Activated CD4-positive, alpha-beta T cell treated with anti-CD3 and anti-CD28 coated beads, Interleukin-2, amount 10 ng/mL, durations not matched to agents 7 days and 5 days (primary cell): ENCODE results near the gene GSE1. TPM values are rescaled to one million over a fixed set of nuclear protein-coding genes. Genes with fewer than 3 reads are reported as not detected.

Experiments used
- CTCF ChIA-PET: fragments of 350-600 bp; sonication (Branson Sonifier 250); formaldehyde crosslinking; loops from one replicate; lab custom pipeline; 2021; ENCODE audit warnings: antibody characterized with exemption; lab: Charles Lee
- POLR2A ChIA-PET: fragments of 350-600 bp; sonication (Branson Sonifier 250); formaldehyde crosslinking; loops from one replicate; lab custom pipeline; 2021; ENCODE audit warnings: antibody characterized with exemption; lab: Charles Lee
- DNase-seq: peaks from one replicate; pipeline ENCODE4 v3.0.0-alpha.2; 2020
- H3K27ac Mint-ChIP-seq: one replicate; pipeline ENCODE4 v1.8.0; 2021; ENCODE audit warnings: mild to moderate bottlenecking, moderate library complexity, mixed read lengths
- H3K27me3 Mint-ChIP-seq: one replicate; pipeline ENCODE4 v1.8.0; 2021; ENCODE audit warnings: mixed read lengths
- H3K36me3 Mint-ChIP-seq: one replicate; pipeline ENCODE4 v1.8.0; 2021; ENCODE audit warnings: low read depth, mixed read lengths
- H3K4me1 Mint-ChIP-seq: one replicate; pipeline ENCODE4 v1.8.0; 2021; ENCODE audit warnings: mixed read lengths
- H3K4me3 Mint-ChIP-seq: one replicate; pipeline ENCODE4 v1.8.0; 2021; ENCODE audit warnings: mild to moderate bottlenecking, moderate library complexity, mixed read lengths
- H3K9me3 Mint-ChIP-seq: one replicate; pipeline ENCODE4 v1.8.0; 2021; ENCODE audit warnings: mixed read lengths
- total RNA-seq, 2 experiments: library from RNA; stranded (reverse); gene quantifications; one replicate each; pipeline ENCODE4 v1.2.3, GENCODE V29; 2021

GSE1 gene
- total RNA-seq, 2 experiments from 2014 or later: 25.7 to 27.3 TPM

- ChIA-PET CTCF (interaction anchor here (0.8 kb wide), 1 partner anchor 37 kb away, joined by 3 read pairs; no protein-coding TSS in a partner anchor), POLR2A (no interaction called here)
- H3K4me3 Mint-ChIP-seq: no peak overlapping the region
- H3K4me1 Mint-ChIP-seq: peaks cover 13% of the 10 kb centered on the region
- H3K9me3 Mint-ChIP-seq: no peaks in the 10 kb centered on the region
- peaks cover 6% of the 10 kb centered on the region for H3K27me3 Mint-ChIP-seq
- DNase-seq: no peak
- no peaks in the 10 kb centered on the region for H3K36me3 Mint-ChIP-seq
- H3K27ac Mint-ChIP-seq: no peak overlapping the region
Observed at GRCh38 chr16:85621698-85622428, 8.7 kb downstream of the GSE1 start.

- no peaks in the 10 kb centered on the region for H3K9me3 Mint-ChIP-seq
- H3K36me3 Mint-ChIP-seq: no peaks in the 10 kb centered on the region
- no peak overlapping the region for H3K27ac Mint-ChIP-seq
- H3K4me3 Mint-ChIP-seq: no peak overlapping the region
- peaks cover 12% of the 10 kb centered on the region for H3K4me1 Mint-ChIP-seq
- no peak for DNase-seq
- CTCF ChIA-PET: interaction anchor here (0.8 to 1.4 kb wide), 3 partner anchors 7 to 36 kb away, joined by 3 to 4 read pairs (median 4); no protein-coding TSS in a partner anchor
- H3K27me3 Mint-ChIP-seq: peaks cover 2% of the 10 kb centered on the region
- POLR2A ChIA-PET: no interaction called here
Observed at GRCh38 chr16:85622683-85623082, 9.6 kb downstream of the GSE1 start.

GRCh38 chr16:85623250-85623649 lies 10.1 kb downstream of the GSE1 start:
- no peak for DNase-seq
- Mint-ChIP-seq H3K27me3 (no peaks in the 10 kb centered on the region), H3K27ac (no peak overlapping the region), H3K4me1 (peaks cover 8% of the 10 kb centered on the region), H3K9me3 (no peaks in the 10 kb centered on the region), H3K36me3 (no peaks in the 10 kb centered on the region), H3K4me3 (no peak overlapping the region)
- CTCF ChIA-PET: interaction anchor here (1.1 to 1.4 kb wide), 3 partner anchors 8 to 202 kb away, joined by 3 to 4 read pairs (median 4); no protein-coding TSS in a partner anchor
- POLR2A ChIA-PET: no interaction called here

GRCh38 chr16:85623997-85624601 lies 11.0 kb downstream of the GSE1 start:
- POLR2A ChIA-PET: no interaction called here
- no peak overlapping the region for H3K4me3 Mint-ChIP-seq
- peaks cover 10% of the 10 kb centered on the region for H3K4me1 Mint-ChIP-seq
- H3K36me3 Mint-ChIP-seq: no peaks in the 10 kb centered on the region
- no peak for DNase-seq
- no peaks in the 10 kb centered on the region for H3K27me3 Mint-ChIP-seq
- H3K9me3 Mint-ChIP-seq: peaks cover 3% of the 10 kb centered on the region
- CTCF ChIA-PET: interaction anchor here (1.1 to 1.4 kb wide), 2 partner anchors 9 to 203 kb away, joined by 3 to 4 read pairs; no protein-coding TSS in a partner anchor
- H3K27ac Mint-ChIP-seq: no peak overlapping the region

GRCh38 chr16:85624646-85625045 lies 11.5 kb downstream of the GSE1 start:
- Mint-ChIP-seq H3K4me1 (peaks cover 10% of the 10 kb centered on the region), H3K36me3 (peaks cover 1% of the 10 kb centered on the region), H3K27me3 (no peaks in the 10 kb centered on the region), H3K4me3 (no peak overlapping the region), H3K27ac (no peak overlapping the region), H3K9me3 (peaks cover 5% of the 10 kb centered on the region)
- no peak for DNase-seq
- ChIA-PET CTCF (no interaction called here), POLR2A (no interaction called here)

- H3K9me3 Mint-ChIP-seq: peaks cover 9% of the 10 kb centered on the region
- H3K4me1 Mint-ChIP-seq: peaks cover 10% of the 10 kb centered on the region
- H3K27me3 Mint-ChIP-seq: no peaks in the 10 kb centered on the region
- H3K27ac Mint-ChIP-seq: no peak overlapping the region
- ChIA-PET POLR2A (no interaction called here), CTCF (no interaction called here)
- no peak overlapping the region for H3K4me3 Mint-ChIP-seq
- DNase-seq: no peak
- H3K36me3 Mint-ChIP-seq: peaks cover 5% of the 10 kb centered on the region
Observed at GRCh38 chr16:85625053-85625452, 11.9 kb downstream of the GSE1 start.

GRCh38 chr16:85625485-85626117 lies 12.5 kb downstream of the GSE1 start:
- Mint-ChIP-seq H3K4me3 (no peak overlapping the region), H3K9me3 (peaks cover 11% of the 10 kb centered on the region), H3K36me3 (peaks cover 7% of the 10 kb centered on the region), H3K4me1 (peaks cover 10% of the 10 kb centered on the region), H3K27me3 (no peaks in the 10 kb centered on the region), H3K27ac (no peak overlapping the region)
- ChIA-PET CTCF (no interaction called here), POLR2A (no interaction called here)
- DNase-seq: no peak

- peaks cover 11% of the 10 kb centered on the region for H3K9me3 Mint-ChIP-seq
- POLR2A ChIA-PET: no interaction called here
- H3K27ac Mint-ChIP-seq: no peak overlapping the region
- CTCF ChIA-PET: no interaction called here
- no peak for DNase-seq
- H3K4me3 Mint-ChIP-seq: no peak overlapping the region
- H3K27me3 Mint-ChIP-seq: no peaks in the 10 kb centered on the region
- peaks cover 7% of the 10 kb centered on the region for H3K36me3 Mint-ChIP-seq
- H3K4me1 Mint-ChIP-seq: peaks cover 10% of the 10 kb centered on the region
Observed at GRCh38 chr16:85626191-85626981, 13.3 kb downstream of the GSE1 start.

GRCh38 chr16:85627089-85627488 lies 14.0 kb downstream of the GSE1 start:
- DNase-seq: peak; percentile 28
- H3K27me3 Mint-ChIP-seq: no peaks in the 10 kb centered on the region
- no peak overlapping the region for H3K4me3 Mint-ChIP-seq
- H3K36me3 Mint-ChIP-seq: peaks cover 7% of the 10 kb centered on the region
- H3K4me1 Mint-ChIP-seq: peaks cover 10% of the 10 kb centered on the region
- POLR2A ChIA-PET: no interaction called here
- no peak overlapping the region for H3K27ac Mint-ChIP-seq
- CTCF ChIA-PET: no interaction called here
- H3K9me3 Mint-ChIP-seq: peaks cover 11% of the 10 kb centered on the region

- ChIA-PET POLR2A (no interaction called here), CTCF (no interaction called here)
- DNase-seq: no peak
- Mint-ChIP-seq H3K36me3 (peaks cover 7% of the 10 kb centered on the region), H3K4me3 (no peak overlapping the region), H3K9me3 (peaks cover 11% of the 10 kb centered on the region), H3K27ac (no peak overlapping the region), H3K27me3 (no peaks in the 10 kb centered on the region), H3K4me1 (peaks cover 10% of the 10 kb centered on the region)
Observed at GRCh38 chr16:85627526-85628264, 14.6 kb downstream of the GSE1 start.

- CTCF ChIA-PET: no interaction called here
- no peak overlapping the region for H3K27ac Mint-ChIP-seq
Observed at GRCh38 chr16:85628265-85628556, 15.1 kb downstream of the GSE1 start.

GRCh38 chr16:85628645-85629044 lies 15.5 kb downstream of the GSE1 start:
- peaks cover 11% of the 10 kb centered on the region for H3K9me3 Mint-ChIP-seq
- H3K4me1 Mint-ChIP-seq: peaks cover 10% of the 10 kb centered on the region
- H3K36me3 Mint-ChIP-seq: peaks cover 7% of the 10 kb centered on the region
- no peak overlapping the region for H3K27ac Mint-ChIP-seq
- H3K27me3 Mint-ChIP-seq: no peaks in the 10 kb centered on the region
- CTCF ChIA-PET: no interaction called here
- H3K4me3 Mint-ChIP-seq: no peak overlapping the region
- DNase-seq: no peak
- POLR2A ChIA-PET: no interaction called here

More at GRCh38 chr16:85628265-85628556, 15.1 kb downstream of the GSE1 start:
- peaks cover 7% of the 10 kb centered on the region for H3K36me3 Mint-ChIP-seq
- H3K9me3 Mint-ChIP-seq: peaks cover 11% of the 10 kb centered on the region
- peaks cover 10% of the 10 kb centered on the region for H3K4me1 Mint-ChIP-seq
- no peaks in the 10 kb centered on the region for H3K27me3 Mint-ChIP-seq
- H3K4me3 Mint-ChIP-seq: no peak overlapping the region
- POLR2A ChIA-PET: no interaction called here
- DNase-seq: no peak
